Fibroblast of upper back skin (primary cell): ENCODE measurements around the gene THAP9.

ENCODE experiments used
- DNase-seq: peaks from one replicate; pipeline ENCODE4 v3.0.0-alpha.2; 2013

THAP9 gene

GRCh38 chr4:82969414-82969813, 68.9 kb downstream of the THAP9 start:
- DNase-seq, result no peak
